HAP-1 (cell line): Measurements from ENCODE around the gene NFIB.

Experiments used
- DNase-seq, 2 experiments: peaks; one replicate each; pipeline ENCODE4 v3.0.0-alpha.2; 2016 to 2020; ENCODE audit warnings: low spot score in 2 of 2
- H3K27me3 ChIP-seq: fragments of 250-450 bp; sonication (Bioruptor Pico); 2 replicates; pipeline ENCODE4 v1.5.1; 2020; ENCODE audit warnings: low read depth, mild to moderate bottlenecking, moderate library complexity
- H3K36me3 ChIP-seq: fragments of 250-450 bp; sonication (Bioruptor Pico); replicated peaks from 2 replicates; pipeline ENCODE4 v1.5.1; 2020; ENCODE audit warnings: mild to moderate bottlenecking
- H3K4me1 ChIP-seq: fragments of 250-450 bp; sonication (Bioruptor Pico); 2 replicates; pipeline ENCODE4 v1.5.1; 2020; ENCODE audit warnings: mild to moderate bottlenecking
- H3K4me3 ChIP-seq: fragments of 250-450 bp; sonication (Bioruptor Pico); 2 replicates; pipeline ENCODE4 v1.5.1; 2020; ENCODE audit warnings: mild to moderate bottlenecking, moderate library complexity
- H3K9me3 ChIP-seq: fragments of 250-450 bp; sonication (Bioruptor Pico); 2 replicates; pipeline ENCODE4 v1.5.1; 2020; ENCODE audit warnings: mild to moderate bottlenecking, moderate library complexity
- in situ Hi-C: fragments of 300-500 bp; cut with MboI; formaldehyde crosslinking; loops from 3 replicates; pipeline ENCODE4 v1.14.3; 2020; ENCODE audit warnings: low sequenced_read_pairs, inconsistent platforms, mixed read lengths

NFIB gene

DNA sequence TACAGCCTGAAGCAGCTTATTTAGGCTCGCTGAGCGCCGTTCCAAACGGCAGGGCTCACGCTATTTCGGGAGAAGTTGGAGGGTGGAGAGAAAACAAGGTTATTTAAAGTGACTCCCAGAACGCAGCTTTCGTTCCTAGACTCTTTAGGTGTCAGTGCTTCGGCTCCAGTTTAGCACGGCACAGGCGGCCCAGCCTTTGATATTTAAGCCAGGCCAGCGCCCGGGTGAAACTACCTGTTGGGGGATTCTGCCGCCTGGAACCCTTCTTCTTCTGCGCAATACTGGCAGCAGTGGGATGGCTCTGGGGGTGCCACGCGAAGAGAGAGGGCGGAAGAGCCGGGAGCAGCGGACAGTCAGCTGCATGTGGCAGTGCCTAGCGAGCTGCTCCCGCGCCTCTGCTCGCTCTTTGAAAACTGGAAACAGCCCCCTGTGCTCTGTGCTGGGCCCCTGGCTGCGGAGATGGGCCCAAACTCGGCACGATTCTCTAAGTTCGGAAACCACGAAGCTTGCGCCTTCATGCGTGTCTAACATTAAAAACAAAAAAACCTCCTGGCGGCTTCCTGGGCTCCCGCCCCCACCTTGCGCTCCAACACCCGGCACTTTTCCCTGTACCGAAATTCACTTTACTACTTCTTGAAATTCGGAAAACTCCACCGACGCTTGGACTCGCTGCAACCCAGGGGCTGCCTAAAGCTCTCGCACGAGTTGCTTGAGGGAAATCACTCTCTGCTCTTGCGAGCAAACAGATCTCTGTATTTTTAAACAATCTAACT is 34.6 kb upstream of the NFIB start:
- H3K36me3 ChIP-seq: no peaks in the 10 kb centered on the region
- H3K4me3 ChIP-seq: no peak overlapping the region
- peaks cover 3% of the 10 kb centered on the region; the same call in 1 of the 2 replicates for H3K4me1 ChIP-seq
- no peak for DNase-seq
- in situ Hi-C loops: no loop called here
- no peaks in the 10 kb centered on the region for H3K27me3 ChIP-seq
- H3K9me3 ChIP-seq: no peaks in the 10 kb centered on the region

DNA sequence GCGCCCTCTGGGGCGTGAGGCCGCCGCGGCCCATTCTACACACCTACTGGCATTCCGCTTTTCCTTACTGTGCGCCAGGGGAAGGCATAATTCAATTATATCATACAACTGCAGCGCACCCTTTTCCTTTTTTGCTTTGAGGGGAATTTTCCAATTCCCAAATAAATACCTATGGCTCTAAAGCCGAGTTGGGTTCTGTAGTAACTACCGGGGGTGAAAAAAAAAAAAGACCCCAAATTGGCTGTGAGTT is 34.1 kb upstream of the NFIB start:
- H3K27me3 ChIP-seq: no peaks in the 10 kb centered on the region
- H3K9me3 ChIP-seq: no peaks in the 10 kb centered on the region
- no peaks in the 10 kb centered on the region for H3K36me3 ChIP-seq
- no peak overlapping the region for H3K4me3 ChIP-seq
- no peaks in the 10 kb centered on the region for H3K4me1 ChIP-seq
- in situ Hi-C loops: no loop called here
- no peak for DNase-seq

DNA sequence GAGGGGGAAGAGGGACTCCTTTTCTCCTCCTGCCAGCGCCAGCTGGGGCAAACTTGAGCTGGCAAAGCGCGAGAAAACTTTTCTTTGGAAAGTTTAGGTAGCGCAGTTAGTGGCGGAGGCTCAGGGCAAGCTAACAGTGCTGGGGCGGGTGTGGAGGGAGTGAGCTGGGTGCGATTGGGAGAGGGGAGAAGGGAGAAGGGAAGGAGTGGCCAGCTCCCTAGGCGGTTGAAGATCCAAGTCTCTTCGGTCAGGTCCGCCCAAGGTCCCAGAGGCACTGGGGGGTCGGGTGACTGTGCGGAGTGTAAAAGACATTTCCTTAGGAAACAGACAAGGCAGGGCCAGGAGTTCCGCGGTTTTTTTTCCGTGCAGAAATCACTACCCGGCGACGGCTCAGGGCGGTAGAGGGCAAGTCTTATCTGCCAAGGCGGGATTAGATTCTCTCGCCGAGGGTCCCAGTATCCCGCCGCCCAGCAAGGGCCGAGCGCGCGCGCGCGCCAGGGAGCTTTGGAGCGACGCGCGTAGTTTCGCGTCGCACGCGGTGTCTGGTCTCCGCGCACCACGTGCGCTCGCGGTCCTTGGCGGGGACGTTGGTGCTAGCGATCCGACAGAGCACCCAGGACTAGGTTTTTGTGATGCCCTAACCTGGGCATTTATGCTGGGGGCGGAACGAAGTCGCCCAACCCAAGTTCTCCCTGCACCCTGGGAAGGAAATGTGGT is 33.6 kb upstream of the NFIB start:
- Histone ChIP-seq H3K4me3 (no peak overlapping the region), H3K36me3 (no peaks in the 10 kb centered on the region), H3K4me1 (no peaks in the 10 kb centered on the region), H3K9me3 (no peaks in the 10 kb centered on the region), H3K27me3 (no peaks in the 10 kb centered on the region)
- no peak for DNase-seq
- in situ Hi-C loops: no loop called here

- no peak for DNase-seq
- Histone ChIP-seq H3K9me3 (no peaks in the 10 kb centered on the region), H3K27me3 (no peaks in the 10 kb centered on the region), H3K4me1 (no peaks in the 10 kb centered on the region), H3K36me3 (no peaks in the 10 kb centered on the region), H3K4me3 (no peak overlapping the region)
- in situ Hi-C loops: no loop called here
Measured at GRCh38 chr9:14346811-14347405, 33.0 kb upstream of the NFIB start.

- no peaks in the 10 kb centered on the region for H3K27me3 ChIP-seq
- no peaks in the 10 kb centered on the region for H3K9me3 ChIP-seq
- in situ Hi-C loops: no loop called here
- no peak for DNase-seq
- no peaks in the 10 kb centered on the region for H3K36me3 ChIP-seq
- no peak overlapping the region for H3K4me3 ChIP-seq
- no peaks in the 10 kb centered on the region for H3K4me1 ChIP-seq
Measured at GRCh38 chr9:14346231-14346791, 32.4 kb upstream of the NFIB start.

GRCh38 chr9:14345354-14346230 is 31.7 kb upstream of the NFIB start:
- in situ Hi-C loops: no loop called here
- H3K27me3 ChIP-seq: no peaks in the 10 kb centered on the region
- DNase-seq: no peak

GRCh38 chr9:14344941-14345353 is 31.0 kb upstream of the NFIB start:
- Histone ChIP-seq H3K36me3 (no peaks in the 10 kb centered on the region), H3K4me3 (no peak overlapping the region), H3K27me3 (no peaks in the 10 kb centered on the region), H3K4me1 (no peaks in the 10 kb centered on the region), H3K9me3 (no peaks in the 10 kb centered on the region)
- no peak for DNase-seq
- in situ Hi-C loops: no loop called here

More at GRCh38 chr9:14345354-14346230, 31.7 kb upstream of the NFIB start:
- Histone ChIP-seq H3K4me1 (no peaks in the 10 kb centered on the region), H3K4me3 (no peak overlapping the region), H3K36me3 (no peaks in the 10 kb centered on the region), H3K9me3 (no peaks in the 10 kb centered on the region)

DNA sequence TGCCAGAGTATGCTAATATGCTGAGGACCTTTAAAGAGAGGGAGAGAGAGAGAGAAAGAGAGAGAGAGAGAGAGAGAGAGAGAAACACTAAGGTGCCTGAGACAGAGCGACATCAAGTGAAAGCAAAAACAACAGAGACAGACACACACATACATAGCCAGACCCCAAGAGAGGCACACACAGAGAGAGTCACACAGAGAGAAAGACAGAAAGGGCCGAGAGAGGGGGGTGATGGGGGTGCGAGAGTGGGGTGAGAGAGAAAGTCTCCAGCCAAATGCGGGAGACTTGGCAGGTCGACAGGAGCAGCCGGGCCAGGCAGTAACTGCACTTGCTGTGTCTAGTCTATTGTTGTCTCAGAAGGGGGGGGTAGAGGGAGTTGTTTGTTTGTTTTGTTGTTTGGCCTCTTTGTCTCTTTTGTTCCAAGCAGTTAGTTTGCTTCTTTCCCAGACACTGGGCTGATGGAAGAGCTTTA is 30.1 kb upstream of the NFIB start:
- Histone ChIP-seq H3K9me3 (no peaks in the 10 kb centered on the region), H3K27me3 (no peaks in the 10 kb centered on the region), H3K36me3 (no peaks in the 10 kb centered on the region), H3K4me1 (no peaks in the 10 kb centered on the region), H3K4me3 (no peak overlapping the region)
- in situ Hi-C loops: no loop called here
- no peak for DNase-seq

GRCh38 chr9:14343261-14344031 is 29.5 kb upstream of the NFIB start:
- H3K27me3 ChIP-seq: no peaks in the 10 kb centered on the region
- H3K4me3 ChIP-seq: no peak overlapping the region
- no peak for DNase-seq
- H3K9me3 ChIP-seq: no peaks in the 10 kb centered on the region
- H3K36me3 ChIP-seq: no peaks in the 10 kb centered on the region
- in situ Hi-C loops: no loop called here
- H3K4me1 ChIP-seq: no peaks in the 10 kb centered on the region

DNA sequence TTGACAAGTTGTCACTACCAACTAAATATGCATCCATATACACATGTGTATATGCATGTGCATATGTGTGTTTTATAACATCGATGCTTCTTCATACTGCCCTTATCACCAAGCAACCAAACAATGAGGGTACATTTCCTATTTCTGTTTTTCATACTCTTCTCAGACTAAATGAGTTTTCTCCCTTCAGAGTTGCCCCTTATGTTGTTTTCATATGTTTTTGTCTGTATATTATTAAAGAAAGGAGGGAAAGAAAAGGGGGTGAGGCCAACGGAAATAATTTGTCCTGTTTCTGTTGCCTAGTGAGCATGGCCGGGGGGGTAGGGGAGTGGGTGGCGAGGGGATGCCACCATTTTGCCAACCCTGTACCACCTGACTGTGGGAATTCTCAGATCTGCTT is 28.8 kb upstream of the NFIB start:
- DNase-seq: no peak
- in situ Hi-C loops: no loop called here
- Histone ChIP-seq H3K4me3 (no peak overlapping the region), H3K36me3 (no peaks in the 10 kb centered on the region), H3K4me1 (no peaks in the 10 kb centered on the region), H3K9me3 (no peaks in the 10 kb centered on the region), H3K27me3 (no peaks in the 10 kb centered on the region)

DNA sequence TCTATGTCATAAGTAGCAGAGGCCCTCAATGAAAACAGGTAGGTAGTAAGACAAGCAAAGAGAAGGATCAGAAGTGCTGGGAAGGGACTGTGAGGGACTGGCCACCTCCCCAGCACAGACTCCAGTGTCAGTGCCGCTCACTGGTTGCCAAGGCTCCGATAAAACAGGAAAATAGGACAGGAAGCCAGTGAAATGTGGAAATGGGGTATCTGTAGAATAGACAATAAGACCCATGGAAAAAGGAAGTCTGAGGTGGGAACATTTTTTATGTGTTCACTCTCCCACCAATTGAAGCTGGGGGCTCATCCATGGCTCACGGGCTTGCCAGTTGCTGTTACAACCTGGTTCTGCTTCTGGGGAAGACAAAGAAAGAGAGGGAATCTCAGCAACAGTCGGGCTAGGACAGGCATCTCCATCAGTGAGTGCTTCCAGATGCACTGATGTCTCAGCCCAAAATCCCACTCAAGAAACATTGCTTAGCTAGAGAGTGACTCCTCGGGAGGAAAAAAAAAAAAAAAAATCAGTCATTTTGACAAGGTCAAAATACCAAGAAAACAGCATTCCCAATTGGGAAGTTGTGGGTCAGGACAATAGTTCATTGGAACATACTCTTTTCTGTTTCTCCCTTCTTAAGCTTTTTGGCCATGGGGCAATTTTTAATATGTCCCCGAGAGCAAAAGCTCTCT is 27.6 kb upstream of the NFIB start:
- Histone ChIP-seq H3K4me3 (no peak overlapping the region), H3K27me3 (no peaks in the 10 kb centered on the region), H3K36me3 (no peaks in the 10 kb centered on the region), H3K4me1 (no peaks in the 10 kb centered on the region), H3K9me3 (no peaks in the 10 kb centered on the region)
- no peak for DNase-seq
- in situ Hi-C loops: no loop called here

GRCh38 chr9:14340994-14341393 is 27.1 kb upstream of the NFIB start:
- no peak overlapping the region for H3K4me3 ChIP-seq
- H3K4me1 ChIP-seq: no peaks in the 10 kb centered on the region
- no peaks in the 10 kb centered on the region for H3K27me3 ChIP-seq
- no peaks in the 10 kb centered on the region for H3K9me3 ChIP-seq
- no peaks in the 10 kb centered on the region for H3K36me3 ChIP-seq
- in situ Hi-C loops: no loop called here
- DNase-seq: no peak
